Vagina (tissue), 2 donors: ENCODE data around the gene DNTTIP2.

ENCODE experiments used
- POLR2A ChIP-seq, 2 donors: fragments of 450-650 bp; IDR thresholded peaks; one replicate each; pipeline ENCODE4 v1.6.1; 2017; ENCODE audit warnings: antibody characterized with exemption in 2 of 2, mild to moderate bottlenecking in 2 of 2, moderate library complexity in 2 of 2
- POLR2AphosphoS5 ChIP-seq, 2 donors: sonication (generic); formaldehyde crosslinking; IDR thresholded peaks; one replicate each; pipeline ENCODE4 v1.9.0; 2017; ENCODE audit warnings: antibody characterized with exemption in 2 of 2, mild to moderate bottlenecking in 2 of 2, low read depth in 1 of 2; ENCODE audit not compliant: insufficient read depth in 1 of 2
- TF ChIP-seq, protein P1 (sequence below), 3 experiments: fragments of 450-650 bp in 2 of 3; fragments of 200-600 bp in 1 of 3; sonication (generic) in 1 of 3; IDR thresholded peaks; one replicate each; pipeline ENCODE4 v1.5.1; 2017 to 2019; ENCODE audit warnings: antibody characterized with exemption in 3 of 3, mild to moderate bottlenecking in 2 of 3, moderate library complexity in 2 of 3

DNA sequence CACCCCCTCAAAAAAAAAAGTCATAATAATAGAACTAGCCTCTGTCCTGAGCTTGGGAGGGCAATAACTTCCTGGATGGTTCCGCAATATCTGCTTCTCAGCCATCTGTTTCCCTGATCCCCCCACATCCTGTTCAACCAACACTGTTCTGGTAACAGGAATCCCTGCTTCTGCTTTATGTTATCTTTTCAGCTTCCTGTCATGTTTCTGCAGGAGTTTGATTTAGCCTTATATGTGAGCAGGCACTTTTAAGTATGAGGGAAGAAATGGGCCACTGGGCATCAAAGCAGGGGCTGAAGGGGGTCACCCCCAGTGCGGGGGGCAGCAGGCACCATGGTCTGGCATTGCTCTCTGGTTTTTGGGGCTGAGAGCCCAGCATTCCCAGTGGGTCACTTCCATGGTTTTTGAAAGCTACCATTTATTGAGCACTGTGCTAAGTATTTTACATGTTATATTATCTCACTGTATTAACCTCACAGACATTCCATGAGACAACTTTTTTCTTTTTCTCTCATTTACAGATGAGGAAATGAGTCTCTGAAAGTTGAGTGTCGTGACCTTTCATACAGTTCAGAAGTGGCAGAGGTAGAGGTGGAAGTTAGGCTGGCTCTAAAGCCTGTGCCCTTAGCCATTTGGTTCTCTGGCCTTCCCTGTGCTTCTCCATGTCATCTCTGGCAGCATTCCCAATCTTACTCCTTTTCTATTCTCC lies 61.9 kb downstream of the DNTTIP2 start:
- TF ChIP-seq POLR2A (IDR thresholded peaks at IDR 0.05) (no peak), POLR2AphosphoS5 (IDR thresholded peaks at IDR 0.05; ENCODE audit: insufficient read depth in 1 of 2, low read depth in 1 of 2) (no peak)
- TF ChIP-seq, protein P1, sequence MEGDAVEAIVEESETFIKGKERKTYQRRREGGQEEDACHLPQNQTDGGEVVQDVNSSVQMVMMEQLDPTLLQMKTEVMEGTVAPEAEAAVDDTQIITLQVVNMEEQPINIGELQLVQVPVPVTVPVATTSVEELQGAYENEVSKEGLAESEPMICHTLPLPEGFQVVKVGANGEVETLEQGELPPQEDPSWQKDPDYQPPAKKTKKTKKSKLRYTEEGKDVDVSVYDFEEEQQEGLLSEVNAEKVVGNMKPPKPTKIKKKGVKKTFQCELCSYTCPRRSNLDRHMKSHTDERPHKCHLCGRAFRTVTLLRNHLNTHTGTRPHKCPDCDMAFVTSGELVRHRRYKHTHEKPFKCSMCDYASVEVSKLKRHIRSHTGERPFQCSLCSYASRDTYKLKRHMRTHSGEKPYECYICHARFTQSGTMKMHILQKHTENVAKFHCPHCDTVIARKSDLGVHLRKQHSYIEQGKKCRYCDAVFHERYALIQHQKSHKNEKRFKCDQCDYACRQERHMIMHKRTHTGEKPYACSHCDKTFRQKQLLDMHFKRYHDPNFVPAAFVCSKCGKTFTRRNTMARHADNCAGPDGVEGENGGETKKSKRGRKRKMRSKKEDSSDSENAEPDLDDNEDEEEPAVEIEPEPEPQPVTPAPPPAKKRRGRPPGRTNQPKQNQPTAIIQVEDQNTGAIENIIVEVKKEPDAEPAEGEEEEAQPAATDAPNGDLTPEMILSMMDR (IDR thresholded peaks at IDR 0.05), result no peak
